Regular cardiac myocyte (primary cell): ENCODE measurements around the gene AVPR1A. TPM values are rescaled to one million over a fixed set of nuclear protein-coding genes. Genes with fewer than 3 reads are reported as not detected.

Experiments used
- total RNA-seq: library from RNA; depleted of rRNA; stranded (reverse); fragments of >200 nt; gene quantifications from 2 replicates; pipeline ENCODE4 v1.2.3, GENCODE V29; 2014

Gene AVPR1A
- total RNA-seq: 0.38 and 0.56 TPM in 2 replicates

GRCh38 chr12:63150713-63151622 is at the start of gene AVPR1A:
AVPR1A (minus strand) TSS chr12:63151201; CDS start chr12:63150836, 365 bp downstream.

Other genes with a start within 250 kb of the AVPR1A start
- 1.9 and 3.9 TPM in 2 replicates for gene PPM1H, start 216.1 kb downstream of the AVPR1A start, total RNA-seq